ENCODE results near the gene PIK3CA. TPM values are rescaled to one million over a fixed set of nuclear protein-coding genes. Genes with fewer than 3 reads are reported as not detected.

Gene PIK3CA
- total RNA-seq, 1 experiment from 2014 or later = 19.8 TPM

GRCh38 chr3:179229177-179229576 is 81.0 kb downstream of the PIK3CA start:
- no peak overlapping the region for H3K4me3 ChIP-seq (ENCODE audit: low read depth, low read length, poor library complexity, severe bottlenecking)
- no peaks in the 10 kb centered on the region for H3K27me3 ChIP-seq (replicated peaks; ENCODE audit: insufficient read depth, low read depth, low read length, poor library complexity)
- DNase-seq (ENCODE audit: low spot score) = no peak
- ChIA-PET POLR2A (ENCODE audit: low non-redundant PET) (no interaction called here), CTCF (no interaction called here)
- no peak overlapping the region for H3K27ac ChIP-seq (ENCODE audit: low read depth, low read length, poor library complexity, severe bottlenecking)
- peaks cover 14% of the 10 kb centered on the region for H3K36me3 ChIP-seq (ENCODE audit: insufficient read depth, low read length, poor library complexity, severe bottlenecking)
- TF ChIP-seq CTCF (conservative IDR thresholded peaks at IDR 0.05; ENCODE audit: low read depth, low read length) (no peak), EZH2 (IDR thresholded peaks at IDR 0.05; ENCODE audit: borderline replicate concordance, low read depth, low read length, poor library complexity, severe bottlenecking) (no peak)
- BruUV-seq (replicated peaks) = no TSS peak
- no peaks in the 10 kb centered on the region for H3K9me3 ChIP-seq (ENCODE audit: low read depth, low read length, poor library complexity, severe bottlenecking)
- peaks cover 8% of the 10 kb centered on the region for H3K4me1 ChIP-seq (ENCODE audit: insufficient read depth, low read length, poor library complexity, severe bottlenecking)
- intact Hi-C loops (cut with micrococcal nuclease; ENCODE audit: unreplicated experiment) = no loop called here

GRCh38 chr3:179233043-179233442 is 84.9 kb downstream of the PIK3CA start:
- BruUV-seq (replicated peaks) = no TSS peak
- POLR2A ChIA-PET (ENCODE audit: low non-redundant PET) = no interaction called here
- Histone ChIP-seq H3K4me3 (ENCODE audit: low read depth, low read length, poor library complexity, severe bottlenecking) (no peak overlapping the region), H3K9me3 (ENCODE audit: low read depth, low read length, poor library complexity, severe bottlenecking) (no peaks in the 10 kb centered on the region), H3K4me1 (ENCODE audit: insufficient read depth, low read length, poor library complexity, severe bottlenecking) (peaks cover 8% of the 10 kb centered on the region), H3K36me3 (ENCODE audit: insufficient read depth, low read length, poor library complexity, severe bottlenecking) (peaks cover 14% of the 10 kb centered on the region), H3K27ac (ENCODE audit: low read depth, low read length, poor library complexity, severe bottlenecking) (no peak overlapping the region), H3K27me3 (replicated peaks; ENCODE audit: insufficient read depth, low read depth, low read length, poor library complexity) (no peaks in the 10 kb centered on the region)
- intact Hi-C loops (cut with micrococcal nuclease; ENCODE audit: unreplicated experiment) = no loop called here
- TF ChIP-seq EZH2 (IDR thresholded peaks at IDR 0.05; ENCODE audit: borderline replicate concordance, low read depth, low read length, poor library complexity, severe bottlenecking) (no peak), CTCF (conservative IDR thresholded peaks at IDR 0.05; ENCODE audit: low read depth, low read length) (no peak)
- DNase-seq (ENCODE audit: low spot score) = no peak
- CTCF ChIA-PET = no interaction called here

- intact Hi-C loops (cut with micrococcal nuclease; ENCODE audit: unreplicated experiment) = no loop called here
- ChIA-PET CTCF (no interaction called here), POLR2A (ENCODE audit: low non-redundant PET) (no interaction called here)
- DNase-seq (ENCODE audit: low spot score) = peak; percentile 40
- BruUV-seq (replicated peaks) = TSS peak; percentile 27
- no peak overlapping the region for H3K4me3 ChIP-seq (ENCODE audit: low read depth, low read length, poor library complexity, severe bottlenecking)
- H3K27ac ChIP-seq (ENCODE audit: low read depth, low read length, poor library complexity, severe bottlenecking) = no peak overlapping the region
- no peaks in the 10 kb centered on the region for H3K27me3 ChIP-seq (replicated peaks; ENCODE audit: insufficient read depth, low read depth, low read length, poor library complexity)
- peaks cover 14% of the 10 kb centered on the region for H3K36me3 ChIP-seq (ENCODE audit: insufficient read depth, low read length, poor library complexity, severe bottlenecking)
- no peaks in the 10 kb centered on the region for H3K9me3 ChIP-seq (ENCODE audit: low read depth, low read length, poor library complexity, severe bottlenecking)
- peaks cover 8% of the 10 kb centered on the region for H3K4me1 ChIP-seq (ENCODE audit: insufficient read depth, low read length, poor library complexity, severe bottlenecking)
- TF ChIP-seq CTCF (conservative IDR thresholded peaks at IDR 0.05; ENCODE audit: low read depth, low read length) (no peak), EZH2 (IDR thresholded peaks at IDR 0.05; ENCODE audit: borderline replicate concordance, low read depth, low read length, poor library complexity, severe bottlenecking) (no peak)
Observed at GRCh38 chr3:179234199-179234598, 86.0 kb downstream of the PIK3CA start.

Measured in A673 (cell line).